ENCODE data around the gene CAMTA1.
A peak's percentile ranks its signal among the peaks of the same experiment; 100 is the strongest.

Gene CAMTA1

GRCh38 chr1:6873298-6874015 is 88.2 kb downstream of the CAMTA1 start:
- no peak for DNase-seq (ENCODE audit: low spot score)

GRCh38 chr1:6874298-6874697 is 89.0 kb downstream of the CAMTA1 start:
- no peak for DNase-seq (ENCODE audit: low spot score)

GRCh38 chr1:6880951-6881690 is 95.9 kb downstream of the CAMTA1 start:
- DNase-seq (ENCODE audit: low spot score), result peak; percentile 72

DNA sequence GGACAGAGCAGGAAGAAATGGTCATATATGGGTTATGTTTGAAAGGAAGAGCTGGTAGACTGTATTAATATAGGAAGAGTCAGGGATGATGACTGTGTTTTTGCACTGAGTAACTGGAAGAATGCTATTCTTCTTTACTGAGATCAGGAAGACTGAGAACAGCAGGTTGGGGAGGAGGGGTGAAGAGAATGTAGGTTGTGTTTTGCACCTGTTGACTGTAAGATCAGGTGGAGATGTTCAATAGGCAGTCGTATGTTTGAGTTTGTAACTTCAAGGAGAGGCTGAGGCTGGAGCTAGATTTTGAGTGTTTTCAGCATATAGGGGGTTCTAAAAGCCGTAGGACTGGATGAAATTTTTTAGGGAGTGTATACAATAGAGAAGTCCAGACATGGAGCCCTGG is 97.2 kb downstream of the CAMTA1 start:
- no peak for DNase-seq (ENCODE audit: low spot score)

DNA sequence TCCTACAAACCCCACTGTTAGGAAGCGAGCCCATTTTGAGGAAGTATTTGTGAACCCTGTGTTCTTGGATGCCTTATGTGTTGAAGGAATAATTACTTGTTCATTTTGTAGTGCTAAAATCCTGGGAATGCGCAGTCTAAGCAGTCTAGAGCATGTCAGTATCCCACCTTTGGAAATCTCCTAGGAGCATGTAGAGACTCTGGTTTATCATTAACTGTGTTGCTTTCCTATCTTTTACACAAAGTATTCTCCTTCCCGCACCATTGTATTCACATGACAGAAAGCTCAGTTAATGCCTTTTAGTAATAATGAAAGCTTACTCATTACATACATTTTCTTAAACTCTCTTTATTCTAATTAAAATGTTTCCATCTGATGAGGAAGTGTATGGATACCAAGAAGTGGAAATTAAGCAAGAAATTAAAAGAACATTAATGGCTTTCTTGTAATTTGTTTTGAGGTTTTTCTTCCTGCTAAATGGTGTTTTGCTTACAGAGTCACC is 99.4 kb downstream of the CAMTA1 start:
- no peak for DNase-seq (ENCODE audit: low spot score)

- no peak for DNase-seq (ENCODE audit: low spot score)
Measured at GRCh38 chr1:6885426-6885825, 100.2 kb downstream of the CAMTA1 start.

- DNase-seq (ENCODE audit: low spot score), result no peak
Measured at GRCh38 chr1:6886523-6886922, 101.3 kb downstream of the CAMTA1 start.

- DNase-seq (ENCODE audit: low spot score), result no peak
Measured at GRCh38 chr1:6888268-6888667, 103.0 kb downstream of the CAMTA1 start.

GRCh38 chr1:6888870-6889269 is 103.6 kb downstream of the CAMTA1 start:
- no peak for DNase-seq (ENCODE audit: low spot score)

GRCh38 chr1:6889875-6890480 is 104.7 kb downstream of the CAMTA1 start:
- no peak for DNase-seq (ENCODE audit: low spot score)

GRCh38 chr1:6890686-6891085 is 105.4 kb downstream of the CAMTA1 start:
- DNase-seq (ENCODE audit: low spot score), result no peak

GRCh38 chr1:6891781-6892579 is 106.7 kb downstream of the CAMTA1 start:
- DNase-seq (ENCODE audit: low spot score), result no peak

GRCh38 chr1:6893388-6893787 is 108.1 kb downstream of the CAMTA1 start:
- no peak for DNase-seq (ENCODE audit: low spot score)

GRCh38 chr1:6897138-6897537 is 111.9 kb downstream of the CAMTA1 start:
- no peak for DNase-seq (ENCODE audit: low spot score)

DNA sequence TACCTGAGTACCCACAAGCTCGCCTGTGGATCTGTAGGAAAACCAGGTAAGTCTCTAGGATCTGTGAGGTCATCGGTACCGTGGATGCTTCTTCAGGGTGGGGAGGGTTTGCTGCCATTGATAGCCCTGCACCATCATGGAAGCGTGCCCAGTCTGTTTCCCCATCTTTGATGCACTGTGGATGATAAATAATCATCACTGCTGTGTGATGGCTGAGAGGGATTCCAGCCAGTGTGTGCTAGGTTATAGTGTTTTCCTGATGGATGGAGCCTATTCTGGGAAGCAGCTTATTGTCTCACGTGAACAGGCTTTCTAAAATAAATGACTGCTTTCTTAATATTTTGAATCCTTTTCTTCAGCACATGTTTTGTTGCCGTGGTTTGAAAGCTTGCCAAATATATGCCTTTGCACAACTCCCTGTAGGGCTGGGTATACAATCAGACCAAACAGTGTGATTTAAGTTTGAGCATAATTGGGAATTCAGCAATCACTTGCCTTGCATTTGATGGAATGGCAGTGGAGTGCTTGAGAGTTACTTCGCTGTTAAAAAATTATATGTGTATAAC is 113.8 kb downstream of the CAMTA1 start:
- no peak for DNase-seq (ENCODE audit: low spot score)

DNA sequence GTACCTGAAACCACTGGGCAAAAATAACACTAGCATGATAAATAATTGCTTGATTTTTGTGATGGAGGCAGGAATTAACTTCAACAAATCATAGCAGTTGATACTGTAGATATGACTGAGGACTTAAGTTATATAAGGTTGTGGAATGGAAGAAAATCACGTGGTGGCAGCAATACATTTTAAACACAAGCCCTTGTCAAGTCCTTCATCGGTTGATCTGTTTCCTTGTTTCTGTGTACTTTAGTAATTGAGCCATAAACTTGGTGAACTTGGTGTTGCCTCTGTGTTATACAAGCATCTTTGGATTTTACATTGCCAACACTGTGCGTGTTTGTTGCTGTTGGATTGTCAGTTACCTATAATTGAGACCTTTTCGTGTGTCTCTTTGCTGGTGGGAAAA is 114.4 kb downstream of the CAMTA1 start:
- DNase-seq (ENCODE audit: low spot score), result no peak

GRCh38 chr1:6902153-6902552 is 116.9 kb downstream of the CAMTA1 start:
- no peak for DNase-seq (ENCODE audit: low spot score)

DNA sequence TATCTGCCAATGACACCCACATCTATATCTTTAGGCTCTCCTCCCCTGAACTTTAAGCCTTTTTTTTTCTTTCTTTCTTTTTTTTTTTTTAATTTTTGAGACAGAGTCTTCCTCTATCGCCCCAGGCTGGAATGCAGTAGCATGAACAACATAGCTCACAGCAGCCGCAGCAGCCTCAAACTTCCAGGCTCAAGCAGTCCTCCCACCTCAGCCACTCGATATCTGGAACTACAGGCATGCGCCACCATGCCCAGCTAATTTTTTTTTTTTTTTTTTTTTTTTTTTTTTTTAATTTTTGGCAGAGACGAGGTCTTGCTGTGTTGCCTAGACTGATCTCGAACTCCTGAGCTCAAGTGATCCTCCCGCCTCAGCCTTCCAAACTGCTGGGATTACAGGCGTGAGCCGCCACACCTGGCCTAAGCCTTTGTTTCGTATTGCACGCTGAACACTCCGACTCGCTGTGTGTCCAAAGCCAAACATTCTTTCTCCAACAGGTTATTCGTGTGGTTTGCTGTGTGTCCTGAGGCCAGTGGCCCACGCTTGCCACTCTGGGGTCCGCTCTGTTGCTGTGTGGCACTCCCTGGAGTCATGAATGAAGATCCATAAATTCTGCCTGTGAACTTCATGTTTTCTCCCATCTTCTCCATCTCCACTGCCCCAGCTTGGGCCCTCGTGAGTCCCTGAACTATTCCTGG is 119.4 kb downstream of the CAMTA1 start:
- DNase-seq (ENCODE audit: low spot score), result no peak

GRCh38 chr1:6905331-6905730 is 120.1 kb downstream of the CAMTA1 start:
- DNase-seq (ENCODE audit: low spot score), result no peak

GRCh38 chr1:6905790-6906189 is 120.5 kb downstream of the CAMTA1 start:
- no peak for DNase-seq (ENCODE audit: low spot score)

GRCh38 chr1:6906783-6907182 is 121.5 kb downstream of the CAMTA1 start:
- no peak for DNase-seq (ENCODE audit: low spot score)

Measured in COLO829 (cell line).